Vagina (tissue), 2 donors: ENCODE measurements around the gene INS.

ENCODE experiments used
- CTCF ChIP-seq, 3 experiments: fragments of 450-650 bp in 2 of 3; fragments of 200-600 bp in 1 of 3; sonication (generic) in 1 of 3; IDR thresholded peaks; one replicate each; pipeline ENCODE4 v1.5.1; 2017 to 2019; ENCODE audit warnings: antibody characterized with exemption in 3 of 3, mild to moderate bottlenecking in 2 of 3, moderate library complexity in 2 of 3
- POLR2A ChIP-seq, 2 donors: fragments of 450-650 bp; IDR thresholded peaks; one replicate each; pipeline ENCODE4 v1.6.1; 2017; ENCODE audit warnings: antibody characterized with exemption in 2 of 2, mild to moderate bottlenecking in 2 of 2, moderate library complexity in 2 of 2

- no peak for TF ChIP-seq POLR2A (IDR thresholded peaks at IDR 0.05)
- TF ChIP-seq CTCF (IDR thresholded peaks at IDR 0.05): no peak
Measured at GRCh38 chr11:2144544-2145248, 16.3 kb downstream of the INS start.
